ENCODE data around the gene TBC1D17.

The TBC1D17 gene

DNA sequence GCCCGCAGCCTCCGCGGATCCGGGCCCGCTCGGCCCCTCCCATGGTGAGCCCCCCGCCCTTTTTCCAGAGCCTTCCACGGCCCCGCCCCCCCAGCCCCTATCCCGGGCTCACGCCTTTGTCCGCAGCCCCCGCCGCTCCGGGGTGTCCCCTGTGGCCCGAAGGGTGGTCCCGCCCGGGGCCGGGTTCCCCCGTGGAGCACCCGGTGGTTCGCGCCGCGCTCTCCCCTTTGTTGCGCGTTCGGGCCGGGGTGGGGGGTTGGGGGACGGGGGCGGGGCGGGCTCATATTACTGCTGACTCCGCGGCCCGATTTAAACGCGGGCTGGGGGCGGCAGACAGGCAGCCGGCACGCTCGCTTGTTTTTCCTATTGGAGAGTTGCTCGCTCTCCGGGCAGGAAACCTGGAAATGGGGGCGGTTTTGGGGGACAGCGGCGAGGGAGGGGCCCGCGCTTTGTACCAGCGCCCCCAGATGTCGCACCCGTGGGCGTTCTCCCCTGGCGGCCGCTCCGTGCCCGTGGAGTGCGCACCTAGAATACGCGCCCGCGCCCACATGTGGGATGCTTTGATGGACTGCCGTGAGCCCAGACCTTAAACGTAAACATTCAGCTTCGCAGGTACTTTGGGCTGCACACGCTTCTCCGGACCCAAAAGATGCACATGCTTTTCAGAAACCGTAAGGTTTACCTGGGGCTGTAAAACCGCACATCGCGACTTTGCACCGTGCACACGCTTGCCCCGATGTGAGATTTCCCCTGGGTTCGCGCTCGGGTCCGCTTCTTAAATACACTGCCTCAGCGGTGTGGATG is 25.8 kb upstream of the TBC1D17 start:
- H3K79me2 ChIP-seq (ENCODE audit: low read length) = peaks cover 32% of the 10 kb centered on the region
- no peaks in the 10 kb centered on the region for H3K9me3 ChIP-seq (replicated peaks; ENCODE audit: insufficient read depth, low read length)
- no peak overlapping the region for H2AFZ ChIP-seq (ENCODE audit: low read length)
- H4K20me1 ChIP-seq (ENCODE audit: insufficient read depth, low read length) = no peaks in the 10 kb centered on the region; the same call in 1 of the 2 replicates
- H3F3A ChIP-seq (ENCODE audit: insufficient read depth, low read length) = peaks cover 19% of the 10 kb centered on the region
- no peaks in the 10 kb centered on the region for H3K9me2 ChIP-seq (replicated peaks; ENCODE audit: insufficient read depth, low read length)
- peaks cover 15% of the 10 kb centered on the region for H3K4me1 ChIP-seq (ENCODE audit: low read length)
- peak overlapping the region; percentile 66 for H3K4me3 ChIP-seq (ENCODE audit: low read length)
- no peak for TF ChIP-seq EZH2 (optimal IDR thresholded peaks at IDR 0.05; ENCODE audit: low read depth, low read length)
- TF ChIP-seq, protein P1, sequence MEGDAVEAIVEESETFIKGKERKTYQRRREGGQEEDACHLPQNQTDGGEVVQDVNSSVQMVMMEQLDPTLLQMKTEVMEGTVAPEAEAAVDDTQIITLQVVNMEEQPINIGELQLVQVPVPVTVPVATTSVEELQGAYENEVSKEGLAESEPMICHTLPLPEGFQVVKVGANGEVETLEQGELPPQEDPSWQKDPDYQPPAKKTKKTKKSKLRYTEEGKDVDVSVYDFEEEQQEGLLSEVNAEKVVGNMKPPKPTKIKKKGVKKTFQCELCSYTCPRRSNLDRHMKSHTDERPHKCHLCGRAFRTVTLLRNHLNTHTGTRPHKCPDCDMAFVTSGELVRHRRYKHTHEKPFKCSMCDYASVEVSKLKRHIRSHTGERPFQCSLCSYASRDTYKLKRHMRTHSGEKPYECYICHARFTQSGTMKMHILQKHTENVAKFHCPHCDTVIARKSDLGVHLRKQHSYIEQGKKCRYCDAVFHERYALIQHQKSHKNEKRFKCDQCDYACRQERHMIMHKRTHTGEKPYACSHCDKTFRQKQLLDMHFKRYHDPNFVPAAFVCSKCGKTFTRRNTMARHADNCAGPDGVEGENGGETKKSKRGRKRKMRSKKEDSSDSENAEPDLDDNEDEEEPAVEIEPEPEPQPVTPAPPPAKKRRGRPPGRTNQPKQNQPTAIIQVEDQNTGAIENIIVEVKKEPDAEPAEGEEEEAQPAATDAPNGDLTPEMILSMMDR (IDR thresholded peaks at IDR 0.05; ENCODE audit: low read length) = no peak
- no peak for TF ChIP-seq EZH2phosphoT487 (IDR thresholded peaks at IDR 0.05; ENCODE audit: low read length)
- no peak overlapping the region for H3K27ac ChIP-seq (ENCODE audit: low read length)
- peak; percentile 28 for DNase-seq
- H3K4me2 ChIP-seq (ENCODE audit: low read depth, low read length) = peak overlapping the region; percentile 86
- H3K36me3 ChIP-seq (replicated peaks; ENCODE audit: insufficient read depth, low read length) = no peaks in the 10 kb centered on the region
- peak overlapping the region; percentile 47; the same call in 1 of the 2 replicates for H3K9ac ChIP-seq (ENCODE audit: low read length)
- no peaks in the 10 kb centered on the region for H3K27me3 ChIP-seq (replicated peaks; ENCODE audit: insufficient read depth, low read length)

DNA sequence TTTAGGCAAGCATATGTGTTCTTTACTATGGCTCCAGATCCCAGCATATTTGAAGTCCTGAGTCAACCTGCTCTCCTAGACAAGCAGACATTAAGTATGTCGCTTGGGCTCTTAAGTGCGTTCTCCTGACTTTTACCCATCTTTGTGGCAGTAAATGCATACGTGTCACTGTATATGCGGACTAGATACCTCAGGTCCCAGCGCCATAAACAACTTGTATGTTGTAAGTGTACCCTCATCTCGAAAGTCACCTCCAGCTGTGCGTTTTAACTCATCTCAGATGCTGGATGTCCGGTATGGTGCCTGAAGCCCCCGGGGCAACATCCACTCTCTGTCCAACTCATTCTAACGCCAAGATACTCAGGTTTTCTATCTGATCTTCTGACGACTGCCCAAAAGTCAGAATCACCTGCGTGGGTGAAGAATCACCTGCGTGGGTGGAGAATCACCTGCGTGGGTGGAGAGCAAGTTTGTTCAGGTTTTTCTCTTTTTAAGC is 24.8 kb upstream of the TBC1D17 start:
- DNase-seq = no peak
- H3K27ac ChIP-seq (ENCODE audit: low read length) = no peak overlapping the region

DNA sequence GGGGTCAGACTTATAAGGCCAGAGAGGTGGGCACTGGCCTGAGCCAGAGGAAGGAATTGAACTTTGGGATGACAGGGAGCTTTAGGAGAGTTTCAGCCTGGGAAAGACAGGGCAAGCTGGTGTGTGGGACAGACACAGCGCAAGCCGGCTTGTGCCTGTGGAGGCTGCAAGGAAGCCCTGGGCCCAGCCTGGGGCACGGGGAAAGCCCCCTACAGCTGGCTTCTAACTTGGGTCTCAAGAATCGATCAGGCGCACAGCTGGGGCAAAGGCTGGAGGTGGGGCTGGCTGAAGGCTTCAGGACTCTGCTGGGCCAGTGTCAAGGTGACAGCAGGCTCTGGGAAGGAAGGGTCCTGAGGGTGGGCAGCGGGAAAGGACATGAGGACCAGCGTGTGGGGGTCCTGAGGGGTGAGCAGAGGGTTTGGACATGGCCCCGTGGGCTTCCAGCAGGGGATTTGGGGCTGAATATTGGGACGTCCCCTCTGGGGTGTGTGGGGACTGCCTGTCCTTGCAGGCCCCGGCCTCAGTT is 23.6 kb upstream of the TBC1D17 start:
- H3K4me2 ChIP-seq (ENCODE audit: low read depth, low read length) = no peak overlapping the region
- no peaks in the 10 kb centered on the region for H3K9me3 ChIP-seq (replicated peaks; ENCODE audit: insufficient read depth, low read length)
- no peaks in the 10 kb centered on the region; the same call in 1 of the 2 replicates for H4K20me1 ChIP-seq (ENCODE audit: insufficient read depth, low read length)
- H3K79me2 ChIP-seq (ENCODE audit: low read length) = peaks cover 32% of the 10 kb centered on the region
- H3K27me3 ChIP-seq (replicated peaks; ENCODE audit: insufficient read depth, low read length) = no peaks in the 10 kb centered on the region
- no peak for DNase-seq
- TF ChIP-seq EZH2 (optimal IDR thresholded peaks at IDR 0.05; ENCODE audit: low read depth, low read length) = no peak
- TF ChIP-seq, protein P1 (IDR thresholded peaks at IDR 0.05; ENCODE audit: low read length) = no peak
- TF ChIP-seq EZH2phosphoT487 (IDR thresholded peaks at IDR 0.05; ENCODE audit: low read length) = no peak
- H3K36me3 ChIP-seq (replicated peaks; ENCODE audit: insufficient read depth, low read length) = no peaks in the 10 kb centered on the region
- H3K9ac ChIP-seq (ENCODE audit: low read length) = no peak overlapping the region
- peaks cover 19% of the 10 kb centered on the region for H3F3A ChIP-seq (ENCODE audit: insufficient read depth, low read length)
- H3K4me3 ChIP-seq (ENCODE audit: low read length) = no peak overlapping the region
- no peak overlapping the region for H3K27ac ChIP-seq (ENCODE audit: low read length)
- no peak overlapping the region for H2AFZ ChIP-seq (ENCODE audit: low read length)
- peaks cover 15% of the 10 kb centered on the region for H3K4me1 ChIP-seq (ENCODE audit: low read length)
- no peaks in the 10 kb centered on the region for H3K9me2 ChIP-seq (replicated peaks; ENCODE audit: insufficient read depth, low read length)

More for the DNA sequence above, 24.8 kb upstream of the TBC1D17 start:
- Histone ChIP-seq H2AFZ (ENCODE audit: low read length) (no peak overlapping the region), H3K79me2 (ENCODE audit: low read length) (peaks cover 32% of the 10 kb centered on the region), H3K9me2 (replicated peaks; ENCODE audit: insufficient read depth, low read length) (no peaks in the 10 kb centered on the region), H4K20me1 (ENCODE audit: insufficient read depth, low read length) (no peaks in the 10 kb centered on the region; the same call in 1 of the 2 replicates), H3F3A (ENCODE audit: insufficient read depth, low read length) (peaks cover 19% of the 10 kb centered on the region), H3K9ac (ENCODE audit: low read length) (no peak overlapping the region), H3K4me2 (ENCODE audit: low read depth, low read length) (peak overlapping the region; percentile 86), H3K4me1 (ENCODE audit: low read length) (peaks cover 15% of the 10 kb centered on the region), H3K36me3 (replicated peaks; ENCODE audit: insufficient read depth, low read length) (no peaks in the 10 kb centered on the region), H3K27me3 (replicated peaks; ENCODE audit: insufficient read depth, low read length) (no peaks in the 10 kb centered on the region), H3K9me3 (replicated peaks; ENCODE audit: insufficient read depth, low read length) (no peaks in the 10 kb centered on the region), H3K4me3 (ENCODE audit: low read length) (peak overlapping the region; percentile 66; the same call in 1 of the 2 replicates)
- TF ChIP-seq EZH2phosphoT487 (IDR thresholded peaks at IDR 0.05; ENCODE audit: low read length) = no peak
- TF ChIP-seq EZH2 (optimal IDR thresholded peaks at IDR 0.05; ENCODE audit: low read depth, low read length) = no peak
- TF ChIP-seq, protein P1 (IDR thresholded peaks at IDR 0.05; ENCODE audit: low read length) = no peak

Data from MM.1S (cell line).